ENCODE measurements around the gene MYH14.

The MYH14 gene

GRCh38 chr19:50203281-50204080, at the start of gene MYH14:
MYH14 (plus strand) TSS chr19:50203622; CDS start chr19:50210366, 6,744 bp downstream.
- DNase-seq = peak; percentile 55 to 99 (median 95)

DNA sequence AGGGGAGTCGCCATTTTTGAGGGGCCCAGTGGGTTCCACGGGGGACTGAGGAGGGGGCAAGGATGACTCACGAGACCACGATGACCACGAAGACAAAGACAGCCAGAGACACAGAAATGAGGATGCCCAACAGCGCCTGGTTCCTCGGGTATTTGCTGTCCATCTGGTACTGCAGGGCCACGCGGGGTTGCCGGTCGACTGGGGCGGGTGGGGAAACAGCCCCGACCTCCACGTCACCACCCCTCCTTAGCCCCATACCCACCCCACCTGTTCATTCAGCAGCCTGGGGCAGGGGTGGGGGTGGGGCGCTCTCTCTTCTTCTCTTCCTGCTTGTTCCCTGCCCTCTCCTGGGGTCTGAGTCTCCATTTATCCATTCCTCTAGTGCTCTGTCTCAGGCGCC, 48.9 kb upstream of the MYH14 start:
- DNase-seq = no peak

GRCh38 chr19:50155520-50156109, 47.8 kb upstream of the MYH14 start:
- DNase-seq = no peak

GRCh38 chr19:50158577-50158976, 44.8 kb upstream of the MYH14 start:
- no peak for DNase-seq

GRCh38 chr19:50159078-50159477, 44.3 kb upstream of the MYH14 start:
- DNase-seq = no peak

GRCh38 chr19:50162988-50163387, 40.4 kb upstream of the MYH14 start, which contains the start of gene IZUMO2:
IZUMO2 (minus strand) TSS chr19:50163281; CDS start chr19:50163194, 87 bp downstream.
- DNase-seq = no peak

GRCh38 chr19:50167314-50167721, 36.1 kb upstream of the MYH14 start:
- no peak for DNase-seq

DNA sequence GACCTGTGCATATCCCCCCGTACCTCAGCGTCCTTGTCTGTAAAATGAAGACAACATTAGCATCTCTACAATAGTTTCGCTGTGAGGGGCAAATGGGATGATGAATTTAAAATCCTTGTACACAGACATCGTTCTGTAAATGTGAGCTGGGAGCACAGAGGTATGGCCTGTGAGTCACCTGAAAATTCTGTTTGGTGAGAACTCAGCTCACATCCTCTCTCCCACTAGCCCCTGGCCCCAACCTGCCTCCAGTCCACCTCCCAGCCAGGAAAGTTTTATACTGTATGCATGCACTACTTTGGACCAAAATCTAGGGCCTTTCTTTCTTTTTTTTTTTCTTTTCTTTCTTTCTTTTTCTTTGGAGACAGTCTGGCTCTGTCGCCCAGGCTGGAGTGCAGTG, 31.7 kb upstream of the MYH14 start:
- DNase-seq = no peak

GRCh38 chr19:50172726-50173125, 30.7 kb upstream of the MYH14 start:
- no peak for DNase-seq

- DNase-seq = no peak
Observed at GRCh38 chr19:50173127-50173526, 30.3 kb upstream of the MYH14 start.

DNA sequence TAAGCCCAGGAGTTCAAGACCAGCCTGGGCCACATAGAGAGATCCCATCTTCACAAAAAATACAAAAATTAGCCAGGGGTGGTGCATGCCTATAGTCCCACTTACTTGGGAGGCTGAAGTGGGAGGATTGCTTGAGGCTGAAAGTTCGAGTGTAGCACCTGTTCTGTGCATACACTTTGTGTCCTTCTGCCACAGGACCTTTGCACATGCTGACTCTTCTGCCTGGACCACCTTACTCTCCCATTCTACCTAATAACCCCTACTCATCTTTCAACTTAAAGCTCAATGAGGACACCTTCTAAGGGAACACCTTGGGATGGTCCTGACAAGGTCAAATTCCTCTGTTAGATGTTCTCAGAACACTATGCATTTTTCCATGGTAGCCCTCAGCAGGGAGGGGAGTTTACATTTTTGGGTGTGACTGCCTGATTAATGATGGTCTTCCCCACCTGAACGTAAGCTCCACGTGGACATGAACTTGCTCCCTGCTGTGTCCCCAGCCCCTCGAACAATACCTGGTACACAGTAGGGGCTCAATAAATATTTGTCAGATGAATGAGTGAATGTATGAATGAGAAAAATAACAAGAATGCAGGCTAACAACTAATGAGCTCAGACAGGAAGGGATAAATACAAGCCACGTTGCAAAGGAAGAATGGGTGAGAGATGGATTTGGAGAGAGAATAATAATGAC, 29.2 kb upstream of the MYH14 start:
- no peak for DNase-seq

- DNase-seq = no peak
Observed at GRCh38 chr19:50175924-50176323, 27.5 kb upstream of the MYH14 start.

DNA sequence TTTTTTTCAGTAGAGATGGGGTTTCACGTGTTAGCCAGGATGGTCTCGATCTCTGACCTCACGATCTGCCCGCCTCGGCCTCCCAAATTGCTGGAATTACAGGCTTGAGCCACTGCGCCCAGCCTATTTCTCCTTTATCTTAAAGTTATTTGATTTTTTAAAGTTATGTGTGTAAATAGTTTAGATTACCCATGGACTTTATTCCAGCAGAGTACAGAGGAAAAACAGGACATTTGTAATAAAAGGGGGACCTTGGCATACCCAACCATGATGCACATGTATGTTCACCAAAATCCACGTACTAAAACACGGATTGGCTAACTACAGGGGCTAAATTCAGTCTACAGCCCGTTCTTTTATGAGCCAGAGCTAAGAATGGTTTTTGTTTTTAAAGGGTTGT, 26.6 kb upstream of the MYH14 start:
- DNase-seq = no peak

DNA sequence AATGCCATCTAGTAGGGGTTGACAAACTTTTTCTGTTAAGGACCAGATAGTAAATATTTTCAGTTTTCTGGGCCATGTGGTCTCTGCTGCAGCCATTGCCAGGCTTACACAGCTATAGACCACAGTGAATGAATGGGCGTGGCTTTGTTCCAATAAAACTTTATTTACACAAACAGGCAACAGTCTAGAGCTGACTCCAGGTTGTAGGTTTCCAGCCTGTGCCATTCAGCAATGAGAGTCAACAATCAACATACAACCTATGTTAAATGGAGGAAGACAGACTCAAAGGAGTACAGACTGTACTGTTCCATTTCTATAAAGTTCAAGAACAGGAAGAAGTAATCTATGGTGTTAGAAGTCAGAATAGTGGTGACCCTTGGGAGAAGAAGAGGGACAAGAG, 25.1 kb upstream of the MYH14 start:
- DNase-seq = no peak

- no peak for DNase-seq
Observed at GRCh38 chr19:50178859-50179537, 24.4 kb upstream of the MYH14 start.

- DNase-seq = no peak
Observed at GRCh38 chr19:50181121-50181520, 22.3 kb upstream of the MYH14 start.

DNA sequence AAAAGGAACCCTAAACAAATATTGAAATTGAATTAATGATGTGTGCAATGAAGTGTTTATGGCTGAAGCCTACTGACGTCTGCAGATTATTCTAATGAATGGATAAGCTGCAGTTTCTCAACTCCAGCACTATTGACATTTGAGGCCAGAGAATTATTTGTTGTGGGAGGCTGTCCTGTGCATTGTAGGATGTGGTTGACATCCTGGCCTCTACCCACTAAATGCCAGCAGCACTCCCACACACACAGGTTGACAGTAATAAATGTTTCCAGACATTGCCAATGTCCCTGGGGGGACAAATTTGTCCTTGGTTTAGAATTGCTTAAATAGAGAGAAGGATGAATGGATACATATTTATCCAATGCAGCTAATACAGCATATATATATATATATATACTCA, 19.2 kb upstream of the MYH14 start:
- DNase-seq = no peak

DNA sequence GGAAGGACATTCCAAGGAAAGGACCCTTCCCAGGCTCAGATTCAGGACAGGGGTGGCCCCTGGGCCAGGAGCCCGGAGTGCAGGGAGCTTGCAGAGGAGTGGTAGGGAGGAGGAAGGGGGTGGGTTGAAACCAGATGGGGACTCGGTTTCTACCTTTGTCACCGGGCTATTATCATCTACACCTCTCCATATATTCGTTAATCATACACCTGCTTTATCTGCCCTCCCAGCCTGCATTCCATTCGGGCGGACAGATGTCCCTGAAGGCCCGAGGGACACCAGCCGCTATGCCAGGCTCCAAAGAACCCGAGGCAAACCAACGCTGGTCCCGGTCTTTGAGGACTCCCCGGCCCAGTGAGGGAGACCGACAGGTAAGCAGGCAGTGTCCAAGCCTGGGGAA, 15.5 kb upstream of the MYH14 start:
- DNase-seq = no peak

DNA sequence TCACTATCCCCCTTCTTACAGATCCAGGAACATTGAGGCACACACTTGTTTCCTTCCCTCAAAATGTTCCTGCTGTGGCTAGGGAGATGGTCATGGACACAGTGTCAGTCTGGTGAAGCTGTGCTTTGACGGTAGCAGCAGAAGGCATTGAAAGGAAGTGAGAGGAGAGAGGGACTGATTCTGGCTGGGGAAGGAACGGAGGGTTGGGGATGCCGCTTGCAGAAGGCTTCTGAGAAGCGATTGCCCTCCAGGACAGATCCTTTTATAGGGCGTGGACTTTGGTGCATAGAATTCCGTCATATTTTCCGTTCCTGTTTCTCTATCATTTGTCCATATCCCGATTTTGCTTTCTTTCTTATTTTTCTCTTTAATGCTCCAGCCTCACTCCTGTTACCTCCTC, 14.1 kb upstream of the MYH14 start:
- no peak for DNase-seq

GRCh38 chr19:50190439-50190891, 13.0 kb upstream of the MYH14 start:
- DNase-seq = no peak

DNA sequence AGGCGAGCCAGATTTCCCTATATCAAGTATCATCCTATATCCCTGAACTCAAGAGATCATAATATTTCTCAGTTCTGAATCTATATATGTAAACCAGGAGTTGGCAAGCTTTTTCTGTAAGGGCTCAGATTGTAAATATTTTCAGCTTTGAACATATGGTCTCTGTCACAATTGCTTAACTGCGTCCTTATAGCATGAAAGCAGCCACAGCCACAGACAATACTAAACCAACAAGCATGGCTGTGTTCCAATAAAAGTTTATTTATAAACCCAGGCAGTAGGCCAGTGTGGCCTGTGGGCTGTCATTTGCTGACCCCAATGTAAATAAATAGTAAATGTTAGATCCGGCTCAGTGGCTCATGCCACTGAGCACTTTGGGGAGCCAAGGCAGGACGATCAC, 12.2 kb upstream of the MYH14 start:
- DNase-seq = no peak

Measured in hypothalamus (tissue), 51 donors.